Right ventricle myocardium inferior (tissue), 1 donor: Measurements from ENCODE around the gene LRRC19. TPM values are rescaled to one million over a fixed set of nuclear protein-coding genes. Genes with fewer than 3 reads are reported as not detected.

Source experiments
- ATAC-seq: fragments of 200-7000 bp; cut with Tn5 transposase; one replicate; pipeline ENCODE4 v1.9.1; 2020; ENCODE audit warnings: mild to moderate bottlenecking, moderate library complexity
- DNase-seq: peaks from one replicate; pipeline ENCODE4 v3.0.0; 2021; ENCODE audit errors: missing footprints
- intact Hi-C: fragments of 100-400 bp; cut with DNase I; formaldehyde crosslinking; loops from one replicate; pipeline ENCODE4 v1.11.0; 2022
- long read RNA-seq: library from polyadenylated mRNA; unstranded; transcript quantifications from one replicate; pipeline ENCODE4 v2.0.0, GENCODE V29; 2021
- total RNA-seq: library from RNA; stranded (reverse); fragmentation: NEBNext Ultra II Directional; extraction: Animal tissue kit (Norgen Biotek cat#: 25700); gene quantifications from one replicate; pipeline ENCODE4 v1.2.1, GENCODE V29; 2021
- donor health status: DM: no; HTN: yes; CAD: no; lungs with severe emphysema.

The LRRC19 gene
- not detected for total RNA-seq
- long read RNA-seq = 0 reads

- ATAC-seq (no peak), DNase-seq (no peak)
- intact Hi-C loops = no loop called here
Measured at GRCh38 chr9:27005491-27005890, at the start of gene LRRC19. Gene LRRC19, minus strand, starts transcription at chr9:27005672. Its CDS starts 5,978 bp downstream, at chr9:26999694.

GRCh38 chr9:27054841-27055240 is 49.4 kb upstream of the LRRC19 start:
- ATAC-seq (no peak), DNase-seq (no peak)
- intact Hi-C loops = no loop called here

- intact Hi-C loops = no loop called here
- no peak for ATAC-seq
- no peak for DNase-seq
Measured at GRCh38 chr9:27054125-27054524, 48.7 kb upstream of the LRRC19 start.

GRCh38 chr9:27053369-27054022 is 48.0 kb upstream of the LRRC19 start:
- no peak for DNase-seq
- intact Hi-C loops = no loop called here
- ATAC-seq = no peak

- intact Hi-C loops = no loop called here
- DNase-seq (no peak), ATAC-seq (peak; percentile 34)
Measured at GRCh38 chr9:27047136-27047535, 41.7 kb upstream of the LRRC19 start.

GRCh38 chr9:27043176-27043575 is 37.7 kb upstream of the LRRC19 start:
- ATAC-seq (no peak), DNase-seq (no peak)
- intact Hi-C loops = no loop called here

- ATAC-seq (no peak), DNase-seq (no peak)
Measured at GRCh38 chr9:27042476-27042875, 37.0 kb upstream of the LRRC19 start.

GRCh38 chr9:27041746-27042145 is 36.3 kb upstream of the LRRC19 start:
- ATAC-seq (no peak), DNase-seq (no peak)
- intact Hi-C loops = no loop called here

More at GRCh38 chr9:27042476-27042875, 37.0 kb upstream of the LRRC19 start:
- intact Hi-C loops = no loop called here

GRCh38 chr9:27037499-27037898 is 32.0 kb upstream of the LRRC19 start:
- DNase-seq (no peak), ATAC-seq (no peak)
- intact Hi-C loops = no loop called here

GRCh38 chr9:27033815-27034403 is 28.4 kb upstream of the LRRC19 start:
- intact Hi-C loops = loop anchor here (2.0 to 5.0 kb wide), 2 partner anchors 163 to 243 kb away; no protein-coding TSS in a partner anchor
- ATAC-seq = no peak
- no peak for DNase-seq

GRCh38 chr9:27029186-27029585 is 23.7 kb upstream of the LRRC19 start:
- intact Hi-C loops = no loop called here
- ATAC-seq (no peak), DNase-seq (no peak)

- ATAC-seq (no peak), DNase-seq (no peak)
- intact Hi-C loops = no loop called here
Measured at GRCh38 chr9:27022920-27023319, 17.4 kb upstream of the LRRC19 start.

GRCh38 chr9:27019589-27019988 is 14.1 kb upstream of the LRRC19 start:
- intact Hi-C loops = no loop called here
- no peak for DNase-seq
- ATAC-seq = no peak

GRCh38 chr9:27003426-27004077 is 1.9 kb downstream of the LRRC19 start:
- intact Hi-C loops = no loop called here
- DNase-seq (no peak), ATAC-seq (no peak)

GRCh38 chr9:26995810-26996209 is 9.7 kb downstream of the LRRC19 start:
- intact Hi-C loops = no loop called here
- no peak for ATAC-seq
- DNase-seq = no peak

- ATAC-seq (no peak), DNase-seq (no peak)
- intact Hi-C loops = no loop called here
Measured at GRCh38 chr9:26983340-26983739, 22.1 kb downstream of the LRRC19 start.

- intact Hi-C loops = loop anchor here (2.0 kb wide), 1 partner anchor 231 kb away; no protein-coding TSS in a partner anchor
- peak; percentile 52 for ATAC-seq
- no peak for DNase-seq
Measured at GRCh38 chr9:26975728-26976707, 29.5 kb downstream of the LRRC19 start.

- intact Hi-C loops = loop anchor here (2.0 kb wide), 1 partner anchor 230 kb away; no protein-coding TSS in a partner anchor
- no peak for DNase-seq
- ATAC-seq = no peak
Measured at GRCh38 chr9:26974927-26975326, 30.5 kb downstream of the LRRC19 start.

- intact Hi-C loops = loop anchor here (2.0 kb wide), 1 partner anchor 229 kb away; no protein-coding TSS in a partner anchor
- DNase-seq (no peak), ATAC-seq (no peak)
Measured at GRCh38 chr9:26973989-26974388, 31.5 kb downstream of the LRRC19 start.
